ENCODE results near the gene CAP1. TPM values are rescaled to one million over a fixed set of nuclear protein-coding genes. Genes with fewer than 3 reads are reported as not detected.

CAP1 gene
- total and polyA plus RNA-seq, 10 of the 15 experiments (the other 5 are each of a cell fraction or from before 2014, with no cell fraction given), result 360 to 500 (median 431) TPM

GRCh38 chr1:40064797-40065499 lies 24.4 kb downstream of the CAP1 start (continued):
- TF ChIP-seq, protein P1, sequence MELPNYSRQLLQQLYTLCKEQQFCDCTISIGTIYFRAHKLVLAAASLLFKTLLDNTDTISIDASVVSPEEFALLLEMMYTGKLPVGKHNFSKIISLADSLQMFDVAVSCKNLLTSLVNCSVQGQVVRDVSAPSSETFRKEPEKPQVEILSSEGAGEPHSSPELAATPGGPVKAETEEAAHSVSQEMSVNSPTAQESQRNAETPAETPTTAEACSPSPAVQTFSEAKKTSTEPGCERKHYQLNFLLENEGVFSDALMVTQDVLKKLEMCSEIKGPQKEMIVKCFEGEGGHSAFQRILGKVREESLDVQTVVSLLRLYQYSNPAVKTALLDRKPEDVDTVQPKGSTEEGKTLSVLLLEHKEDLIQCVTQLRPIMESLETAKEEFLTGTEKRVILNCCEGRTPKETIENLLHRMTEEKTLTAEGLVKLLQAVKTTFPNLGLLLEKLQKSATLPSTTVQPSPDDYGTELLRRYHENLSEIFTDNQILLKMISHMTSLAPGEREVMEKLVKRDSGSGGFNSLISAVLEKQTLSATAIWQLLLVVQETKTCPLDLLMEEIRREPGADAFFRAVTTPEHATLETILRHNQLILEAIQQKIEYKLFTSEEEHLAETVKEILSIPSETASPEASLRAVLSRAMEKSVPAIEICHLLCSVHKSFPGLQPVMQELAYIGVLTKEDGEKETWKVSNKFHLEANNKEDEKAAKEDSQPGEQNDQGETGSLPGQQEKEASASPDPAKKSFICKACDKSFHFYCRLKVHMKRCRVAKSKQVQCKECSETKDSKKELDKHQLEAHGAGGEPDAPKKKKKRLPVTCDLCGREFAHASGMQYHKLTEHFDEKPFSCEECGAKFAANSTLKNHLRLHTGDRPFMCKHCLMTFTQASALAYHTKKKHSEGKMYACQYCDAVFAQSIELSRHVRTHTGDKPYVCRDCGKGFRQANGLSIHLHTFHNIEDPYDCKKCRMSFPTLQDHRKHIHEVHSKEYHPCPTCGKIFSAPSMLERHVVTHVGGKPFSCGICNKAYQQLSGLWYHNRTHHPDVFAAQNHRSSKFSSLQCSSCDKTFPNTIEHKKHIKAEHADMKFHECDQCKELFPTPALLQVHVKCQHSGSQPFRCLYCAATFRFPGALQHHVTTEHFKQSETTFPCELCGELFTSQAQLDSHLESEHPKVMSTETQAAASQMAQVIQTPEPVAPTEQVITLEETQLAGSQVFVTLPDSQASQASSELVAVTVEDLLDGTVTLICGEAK (IDR thresholded peaks at IDR 0.05; ENCODE audit: borderline replicate concordance), result no peak
- TF ChIP-seq RAD21 (IDR thresholded peaks at IDR 0.05; ENCODE audit: insufficient read depth, low read depth, low read length), result no peak
- TF ChIP-seq RCOR1 (conservative IDR thresholded peaks at IDR 0.05; ENCODE audit: low read depth, low read length), result no peak
- TF ChIP-seq, protein P2, sequence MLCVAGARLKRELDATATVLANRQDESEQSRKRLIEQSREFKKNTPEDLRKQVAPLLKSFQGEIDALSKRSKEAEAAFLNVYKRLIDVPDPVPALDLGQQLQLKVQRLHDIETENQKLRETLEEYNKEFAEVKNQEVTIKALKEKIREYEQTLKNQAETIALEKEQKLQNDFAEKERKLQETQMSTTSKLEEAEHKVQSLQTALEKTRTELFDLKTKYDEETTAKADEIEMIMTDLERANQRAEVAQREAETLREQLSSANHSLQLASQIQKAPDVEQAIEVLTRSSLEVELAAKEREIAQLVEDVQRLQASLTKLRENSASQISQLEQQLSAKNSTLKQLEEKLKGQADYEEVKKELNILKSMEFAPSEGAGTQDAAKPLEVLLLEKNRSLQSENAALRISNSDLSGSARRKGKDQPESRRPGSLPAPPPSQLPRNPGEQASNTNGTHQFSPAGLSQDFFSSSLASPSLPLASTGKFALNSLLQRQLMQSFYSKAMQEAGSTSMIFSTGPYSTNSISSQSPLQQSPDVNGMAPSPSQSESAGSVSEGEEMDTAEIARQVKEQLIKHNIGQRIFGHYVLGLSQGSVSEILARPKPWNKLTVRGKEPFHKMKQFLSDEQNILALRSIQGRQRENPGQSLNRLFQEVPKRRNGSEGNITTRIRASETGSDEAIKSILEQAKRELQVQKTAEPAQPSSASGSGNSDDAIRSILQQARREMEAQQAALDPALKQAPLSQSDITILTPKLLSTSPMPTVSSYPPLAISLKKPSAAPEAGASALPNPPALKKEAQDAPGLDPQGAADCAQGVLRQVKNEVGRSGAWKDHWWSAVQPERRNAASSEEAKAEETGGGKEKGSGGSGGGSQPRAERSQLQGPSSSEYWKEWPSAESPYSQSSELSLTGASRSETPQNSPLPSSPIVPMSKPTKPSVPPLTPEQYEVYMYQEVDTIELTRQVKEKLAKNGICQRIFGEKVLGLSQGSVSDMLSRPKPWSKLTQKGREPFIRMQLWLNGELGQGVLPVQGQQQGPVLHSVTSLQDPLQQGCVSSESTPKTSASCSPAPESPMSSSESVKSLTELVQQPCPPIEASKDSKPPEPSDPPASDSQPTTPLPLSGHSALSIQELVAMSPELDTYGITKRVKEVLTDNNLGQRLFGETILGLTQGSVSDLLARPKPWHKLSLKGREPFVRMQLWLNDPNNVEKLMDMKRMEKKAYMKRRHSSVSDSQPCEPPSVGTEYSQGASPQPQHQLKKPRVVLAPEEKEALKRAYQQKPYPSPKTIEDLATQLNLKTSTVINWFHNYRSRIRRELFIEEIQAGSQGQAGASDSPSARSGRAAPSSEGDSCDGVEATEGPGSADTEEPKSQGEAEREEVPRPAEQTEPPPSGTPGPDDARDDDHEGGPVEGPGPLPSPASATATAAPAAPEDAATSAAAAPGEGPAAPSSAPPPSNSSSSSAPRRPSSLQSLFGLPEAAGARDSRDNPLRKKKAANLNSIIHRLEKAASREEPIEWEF (IDR thresholded peaks at IDR 0.05; ENCODE audit: insufficient replicate concordance, low read depth, low read length), result no peak
- TF ChIP-seq PRDM15 (CRISPR knock-in tag; IDR thresholded peaks at IDR 0.05), result no peak
- TF ChIP-seq ZNF687 (IDR thresholded peaks at IDR 0.05), result no peak
- peak; percentile 44; the same call in 1 of the 2 replicates for TF ChIP-seq RELB (IDR thresholded peaks at IDR 0.05; ENCODE audit: low read depth)
- no peak for TF ChIP-seq SREBF2 (IDR thresholded peaks at IDR 0.05; ENCODE audit: low read length)
